ENCODE measurements around the gene MMAB. TPM values are rescaled to one million over a fixed set of nuclear protein-coding genes. Genes with fewer than 3 reads are reported as not detected.

MMAB gene
- total and polyA plus RNA-seq, 10 of the 15 experiments (the other 5 are each of a cell fraction or from before 2014, with no cell fraction given), result 10.6 to 65.3 (median 45.2) TPM

GRCh38 chr12:109577311-109577710, 4.0 kb upstream of the MMAB start:
- no peak for FAIRE-seq
- CTCF ChIA-PET, result no interaction called here
- H4K20me1 ChIP-seq (ENCODE audit: control insufficient read depth, insufficient read depth), result no peaks in the 10 kb centered on the region
- POLR2A ChIA-PET, result no interaction called here
- TF ChIP-seq CBX5 (IDR thresholded peaks at IDR 0.05; ENCODE audit: low read depth) (no peak), PAX5 (IDR thresholded peaks at IDR 0.05; ENCODE audit: borderline replicate concordance, low read depth, low read length) (no peak), ZNF384 (IDR thresholded peaks at IDR 0.05; ENCODE audit: borderline replicate concordance, low read depth, low read length) (no peak), MEF2A (IDR thresholded peaks at IDR 0.05; ENCODE audit: insufficient read depth, low read depth, low read length) (no peak), NFYA (IDR thresholded peaks at IDR 0.05; ENCODE audit: borderline replicate concordance, low read depth, low read length) (no peak), EP300 (IDR thresholded peaks at IDR 0.05; ENCODE audit: borderline replicate concordance in 1 of 2, control insufficient read depth in 1 of 2, low read depth in 2 of 2, low read length in 2 of 2) (no peak), RCOR1 (conservative IDR thresholded peaks at IDR 0.05; ENCODE audit: low read depth, low read length) (no peak)
- TF ChIP-seq, protein P1, sequence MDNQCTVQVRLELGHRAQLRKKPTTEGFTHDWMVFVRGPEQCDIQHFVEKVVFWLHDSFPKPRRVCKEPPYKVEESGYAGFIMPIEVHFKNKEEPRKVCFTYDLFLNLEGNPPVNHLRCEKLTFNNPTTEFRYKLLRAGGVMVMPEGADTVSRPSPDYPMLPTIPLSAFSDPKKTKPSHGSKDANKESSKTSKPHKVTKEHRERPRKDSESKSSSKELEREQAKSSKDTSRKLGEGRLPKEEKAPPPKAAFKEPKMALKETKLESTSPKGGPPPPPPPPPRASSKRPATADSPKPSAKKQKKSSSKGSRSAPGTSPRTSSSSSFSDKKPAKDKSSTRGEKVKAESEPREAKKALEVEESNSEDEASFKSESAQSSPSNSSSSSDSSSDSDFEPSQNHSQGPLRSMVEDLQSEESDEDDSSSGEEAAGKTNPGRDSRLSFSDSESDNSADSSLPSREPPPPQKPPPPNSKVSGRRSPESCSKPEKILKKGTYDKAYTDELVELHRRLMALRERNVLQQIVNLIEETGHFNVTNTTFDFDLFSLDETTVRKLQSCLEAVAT (IDR thresholded peaks at IDR 0.05), result no peak
- no peak for ATAC-seq
- no peak for DNase-seq (ENCODE audit: low read depth, low spot score)
- peaks cover 17% of the 10 kb centered on the region for H3K79me2 ChIP-seq (ENCODE audit: control insufficient read depth, insufficient read depth, low read length)
- intact Hi-C loops (cut with micrococcal nuclease; ENCODE audit: unreplicated experiment), result no loop called here
- H3K4me2 ChIP-seq (ENCODE audit: control insufficient read depth, insufficient read depth), result no peak overlapping the region
- no peak overlapping the region for H2AFZ ChIP-seq (ENCODE audit: control insufficient read depth, low read depth, low read length)
- no peak overlapping the region for H3K9ac ChIP-seq (ENCODE audit: control insufficient read depth, insufficient read depth, low read length)
- SMC1A ChIA-PET (ENCODE audit: uncharacterized antibody, unreplicated experiment), result no interaction called here
- in situ Hi-C loops (cut with MboI), result no loop called here
- no peak overlapping the region for H3K4me3 ChIP-seq
- RAD21 ChIA-PET (ENCODE audit: unreplicated experiment), result no interaction called here
- H3K9me3 ChIP-seq (replicated peaks; ENCODE audit: control insufficient read depth, insufficient read depth, low read length), result no peaks in the 10 kb centered on the region
- no peaks in the 10 kb centered on the region for H3K4me1 ChIP-seq (ENCODE audit: control insufficient read depth, insufficient read depth, low read length)
- no TSS peak for BruUV-seq (replicated peaks)
- 100% methylated on average over 1 of the region's 1 CpG for WGBS (ENCODE audit: insufficient coverage, insufficient replicate concordance, low lambda C conversion rate, missing lambda C conversion rate)
- H3K27ac ChIP-seq (ENCODE audit: control insufficient read depth, insufficient read depth), result no peak overlapping the region
- no peaks in the 10 kb centered on the region for H3K27me3 ChIP-seq (replicated peaks in 1 of 2; ENCODE audit: control insufficient read depth in 2 of 2, insufficient read depth in 2 of 2, low read length in 1 of 2)
- H3K36me3 ChIP-seq (ENCODE audit: control insufficient read depth in 2 of 2, insufficient read depth in 2 of 2, low read length in 1 of 2), result peaks cover 2 to 23% of the 10 kb centered on the region in 2 experiments; a peak in 3 of 4 replicates

Data from GM12878 (cell line).